ENCODE data around the gene SLC16A12. TPM values are rescaled to one million over a fixed set of nuclear protein-coding genes. Genes with fewer than 3 reads are reported as not detected.

Gene SLC16A12
- total and polyA plus RNA-seq, 8 donors: 0.06 to 9.7 (median 0.81) TPM; not detected in 2

DNA sequence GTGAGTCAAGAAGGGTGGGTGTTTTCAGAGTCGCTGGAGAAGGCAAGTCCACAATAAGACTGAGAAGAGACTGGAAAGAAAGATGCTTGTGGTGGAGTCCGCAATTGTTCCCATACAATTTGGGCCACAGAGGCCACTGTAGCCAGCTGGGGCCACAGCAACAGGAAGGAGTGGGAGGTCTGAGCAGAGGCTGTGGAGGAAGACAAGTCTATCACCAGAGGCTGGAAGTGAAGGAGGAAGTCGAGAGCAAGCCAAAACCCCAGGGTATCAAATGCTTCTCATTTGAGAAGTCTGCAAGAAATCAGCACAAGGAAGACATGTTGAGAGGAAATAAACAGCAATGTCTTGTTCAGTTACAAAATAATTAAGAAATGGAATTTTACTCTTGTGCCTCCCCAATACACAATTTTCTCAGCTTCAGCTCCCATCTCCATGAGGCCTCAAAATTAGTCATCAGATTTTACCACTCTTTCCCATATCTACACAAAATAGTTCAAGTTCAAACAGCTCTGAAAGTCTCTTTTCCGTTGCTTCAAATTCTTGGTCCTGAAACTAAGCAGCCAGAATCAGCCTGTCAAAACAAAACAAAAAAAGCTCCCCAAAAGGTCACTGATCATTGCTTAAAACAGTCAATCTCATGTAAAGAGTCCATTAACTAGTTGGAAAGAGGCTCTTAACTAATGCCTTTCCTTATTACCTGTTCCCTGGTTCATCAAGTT, 31.6 kb downstream of the SLC16A12 start:
- H3K4me1 ChIP-seq: peaks cover 0 to 5% (median 0%) of the 10 kb centered on the region in 4 donors
- H3K9me3 ChIP-seq: no peaks in the 10 kb centered on the region
- H3K27ac ChIP-seq: peak overlapping the region in 1 of 5 donors; percentile 2
- H3K4me3 ChIP-seq: no peak overlapping the region
- H3K27me3 ChIP-seq: no peaks in the 10 kb centered on the region
- TF ChIP-seq POLR2AphosphoS5 (IDR thresholded peaks at IDR 0.05): no peak
- TF ChIP-seq, protein P1, sequence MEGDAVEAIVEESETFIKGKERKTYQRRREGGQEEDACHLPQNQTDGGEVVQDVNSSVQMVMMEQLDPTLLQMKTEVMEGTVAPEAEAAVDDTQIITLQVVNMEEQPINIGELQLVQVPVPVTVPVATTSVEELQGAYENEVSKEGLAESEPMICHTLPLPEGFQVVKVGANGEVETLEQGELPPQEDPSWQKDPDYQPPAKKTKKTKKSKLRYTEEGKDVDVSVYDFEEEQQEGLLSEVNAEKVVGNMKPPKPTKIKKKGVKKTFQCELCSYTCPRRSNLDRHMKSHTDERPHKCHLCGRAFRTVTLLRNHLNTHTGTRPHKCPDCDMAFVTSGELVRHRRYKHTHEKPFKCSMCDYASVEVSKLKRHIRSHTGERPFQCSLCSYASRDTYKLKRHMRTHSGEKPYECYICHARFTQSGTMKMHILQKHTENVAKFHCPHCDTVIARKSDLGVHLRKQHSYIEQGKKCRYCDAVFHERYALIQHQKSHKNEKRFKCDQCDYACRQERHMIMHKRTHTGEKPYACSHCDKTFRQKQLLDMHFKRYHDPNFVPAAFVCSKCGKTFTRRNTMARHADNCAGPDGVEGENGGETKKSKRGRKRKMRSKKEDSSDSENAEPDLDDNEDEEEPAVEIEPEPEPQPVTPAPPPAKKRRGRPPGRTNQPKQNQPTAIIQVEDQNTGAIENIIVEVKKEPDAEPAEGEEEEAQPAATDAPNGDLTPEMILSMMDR (IDR thresholded peaks at IDR 0.05): no peak
- no peak for TF ChIP-seq EP300 (IDR thresholded peaks at IDR 0.05)
- TF ChIP-seq POLR2A (IDR thresholded peaks at IDR 0.05): no peak
- 76 to 86% (median 79%) methylated on average over 4 of the region's 4 CpGs for WGBS, 5 donors
- DNase-seq: no peak
- H3K36me3 ChIP-seq: no peaks in the 10 kb centered on the region
- intact Hi-C loops (cut with DNase I; ENCODE audit: low total_unique reads): no loop called here

DNA sequence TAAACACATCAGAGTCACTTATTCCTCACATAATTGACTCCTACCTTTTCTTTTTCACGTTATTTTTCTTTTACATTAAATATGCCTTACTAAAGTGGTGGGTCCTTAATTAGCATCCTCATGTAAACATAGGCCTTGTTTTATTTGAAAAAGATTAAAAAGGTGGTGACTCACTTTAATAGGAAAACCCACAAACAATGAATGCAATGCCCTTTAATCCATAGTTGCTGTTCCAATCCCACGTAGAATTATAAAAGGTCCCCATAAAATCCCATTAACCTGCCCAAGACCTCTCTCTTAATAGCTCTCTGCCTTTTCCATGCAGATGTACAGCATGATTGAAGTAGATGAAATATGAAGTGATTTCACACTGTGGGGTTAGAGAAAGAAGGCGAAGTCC, 32.2 kb downstream of the SLC16A12 start:
- Histone ChIP-seq H3K27ac (no peak overlapping the region), H3K27me3 (no peaks in the 10 kb centered on the region), H3K4me1 (peaks cover 0 to 5% (median 0%) of the 10 kb centered on the region in 4 donors), H3K4me3 (no peak overlapping the region), H3K36me3 (no peaks in the 10 kb centered on the region), H3K9me3 (no peaks in the 10 kb centered on the region)
- whole genome bisulfite sequencing, 5 donors: 75 to 85% (median 80%) methylated on average over 3 of the region's 3 CpGs
- intact Hi-C loops (cut with DNase I; ENCODE audit: low total_unique reads): no loop called here
- no peak for TF ChIP-seq POLR2AphosphoS5 (IDR thresholded peaks at IDR 0.05)
- no peak for TF ChIP-seq POLR2A (IDR thresholded peaks at IDR 0.05)
- no peak for TF ChIP-seq EP300 (IDR thresholded peaks at IDR 0.05)
- TF ChIP-seq, protein P1 (IDR thresholded peaks at IDR 0.05): no peak
- DNase-seq: no peak

GRCh38 chr10:89502549-89502948, 32.8 kb downstream of the SLC16A12 start:
- Histone ChIP-seq H3K4me3 (no peak overlapping the region), H3K36me3 (no peaks in the 10 kb centered on the region), H3K4me1 (peaks cover 0 to 5% (median 0%) of the 10 kb centered on the region in 4 donors), H3K27me3 (no peaks in the 10 kb centered on the region), H3K27ac (no peak overlapping the region), H3K9me3 (no peaks in the 10 kb centered on the region)
- no peak for DNase-seq
- intact Hi-C loops (cut with DNase I; ENCODE audit: low total_unique reads): no loop called here
- TF ChIP-seq, protein P1 (IDR thresholded peaks at IDR 0.05): no peak
- TF ChIP-seq EP300 (IDR thresholded peaks at IDR 0.05) (no peak), POLR2AphosphoS5 (IDR thresholded peaks at IDR 0.05) (no peak), POLR2A (IDR thresholded peaks at IDR 0.05) (no peak)
- WGBS, 5 donors: 49 to 69% (median 55%) methylated on average over 1 of the region's 1 CpG

DNA sequence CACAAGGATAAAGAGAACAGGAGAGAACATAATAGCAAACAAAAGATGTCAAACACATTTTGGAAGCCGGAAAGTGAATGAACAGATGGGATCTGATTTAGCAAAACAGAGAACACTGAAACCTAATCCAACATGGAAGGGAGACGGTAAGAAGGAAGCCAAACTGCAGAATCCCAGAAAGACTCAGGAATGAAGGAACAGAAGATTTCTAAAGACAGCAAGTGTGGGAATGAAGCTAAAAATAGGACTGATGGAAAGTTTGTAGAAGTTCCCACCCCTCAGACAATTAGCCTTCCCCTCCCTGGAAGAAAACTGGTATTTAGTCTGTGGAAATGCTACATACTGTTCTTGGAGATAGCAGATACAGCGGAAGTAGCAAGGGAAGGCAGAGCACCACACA, 40.8 kb downstream of the SLC16A12 start:
- TF ChIP-seq EP300 (IDR thresholded peaks at IDR 0.05) (no peak), POLR2AphosphoS5 (IDR thresholded peaks at IDR 0.05) (no peak), POLR2A (IDR thresholded peaks at IDR 0.05) (no peak)
- TF ChIP-seq, protein P1 (IDR thresholded peaks at IDR 0.05): no peak
- Histone ChIP-seq H3K27ac (peak overlapping the region in 2 of 5 donors; percentile 22), H3K27me3 (no peaks in the 10 kb centered on the region), H3K36me3 (no peaks in the 10 kb centered on the region), H3K9me3 (no peaks in the 10 kb centered on the region), H3K4me1 (no peaks in the 10 kb centered on the region), H3K4me3 (no peak overlapping the region)
- intact Hi-C loops (cut with DNase I; ENCODE audit: low total_unique reads): no loop called here
- peak in 1 of 2 donors; percentile 50 for DNase-seq
- WGBS, 5 donors: 57 to 74% (median 67%) methylated on average over 3 of the region's 3 CpGs
